Mesothelial cell of epicardium (in vitro differentiated cells): ENCODE data around the gene TBL1Y. TPM values are rescaled to one million over a fixed set of nuclear protein-coding genes. Genes with fewer than 3 reads are reported as not detected.

Source experiments
- DNase-seq, 2 experiments: peaks; one replicate each; pipeline ENCODE4 v3.0.0; 2021; ENCODE audit warnings: low spot score in 2 of 2; ENCODE audit not compliant: unreplicated experiment in 2 of 2
- H3K27ac Mint-ChIP-seq: 2 replicates; pipeline ENCODE4 v1.8.0; 2021; ENCODE audit warnings: mixed read lengths
- H3K27me3 Mint-ChIP-seq: 2 replicates; pipeline ENCODE4 v1.8.0; 2021; ENCODE audit warnings: low read depth, mixed read lengths
- H3K36me3 Mint-ChIP-seq: 2 replicates; pipeline ENCODE4 v1.8.0; 2021; ENCODE audit warnings: mixed read lengths
- H3K4me1 Mint-ChIP-seq: 2 replicates; pipeline ENCODE4 v1.8.0; 2021; ENCODE audit warnings: mixed read lengths
- H3K4me3 Mint-ChIP-seq: 2 replicates; pipeline ENCODE4 v1.8.0; 2021; ENCODE audit warnings: mild to moderate bottlenecking, moderate library complexity, mixed read lengths
- H3K9me3 Mint-ChIP-seq: 2 replicates; pipeline ENCODE4 v1.8.0; 2021; ENCODE audit warnings: mixed read lengths
- total RNA-seq: library from RNA; stranded (reverse); gene quantifications from 3 replicates; pipeline ENCODE4 v1.2.1, GENCODE V29; 2021
- TF ChIP-seq, protein P1 (sequence below): fragments of 200-600 bp; sonication (generic); IDR thresholded peaks from one replicate; pipeline ENCODE4 v1.5.0; 2021; ENCODE audit warnings: antibody characterized with exemption; ENCODE audit not compliant: unreplicated experiment

The TBL1Y gene
- total RNA-seq, 1 donor from 2014 or later: not detected

DNA sequence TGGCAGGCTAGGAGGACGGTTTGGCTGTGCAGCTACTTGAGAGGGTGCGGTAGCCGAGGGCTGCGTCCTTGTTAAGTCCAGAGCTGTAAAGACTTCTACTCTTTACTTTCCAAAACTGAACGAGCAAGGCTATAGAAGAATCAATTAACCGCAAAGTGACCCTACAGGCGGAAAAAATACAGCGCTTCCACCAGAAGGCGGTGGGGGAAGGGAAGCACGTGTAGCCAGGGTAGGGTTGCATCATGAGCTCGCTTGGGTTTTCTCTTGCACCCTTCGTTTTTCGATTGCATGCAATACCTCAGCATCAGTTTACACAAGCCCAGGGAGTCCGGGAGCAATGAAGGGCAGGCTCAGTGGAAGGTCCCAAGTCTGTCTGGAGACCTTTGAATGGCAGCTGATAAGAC, 1.4 kb upstream of the TBL1Y start:
- TF ChIP-seq, protein P1, sequence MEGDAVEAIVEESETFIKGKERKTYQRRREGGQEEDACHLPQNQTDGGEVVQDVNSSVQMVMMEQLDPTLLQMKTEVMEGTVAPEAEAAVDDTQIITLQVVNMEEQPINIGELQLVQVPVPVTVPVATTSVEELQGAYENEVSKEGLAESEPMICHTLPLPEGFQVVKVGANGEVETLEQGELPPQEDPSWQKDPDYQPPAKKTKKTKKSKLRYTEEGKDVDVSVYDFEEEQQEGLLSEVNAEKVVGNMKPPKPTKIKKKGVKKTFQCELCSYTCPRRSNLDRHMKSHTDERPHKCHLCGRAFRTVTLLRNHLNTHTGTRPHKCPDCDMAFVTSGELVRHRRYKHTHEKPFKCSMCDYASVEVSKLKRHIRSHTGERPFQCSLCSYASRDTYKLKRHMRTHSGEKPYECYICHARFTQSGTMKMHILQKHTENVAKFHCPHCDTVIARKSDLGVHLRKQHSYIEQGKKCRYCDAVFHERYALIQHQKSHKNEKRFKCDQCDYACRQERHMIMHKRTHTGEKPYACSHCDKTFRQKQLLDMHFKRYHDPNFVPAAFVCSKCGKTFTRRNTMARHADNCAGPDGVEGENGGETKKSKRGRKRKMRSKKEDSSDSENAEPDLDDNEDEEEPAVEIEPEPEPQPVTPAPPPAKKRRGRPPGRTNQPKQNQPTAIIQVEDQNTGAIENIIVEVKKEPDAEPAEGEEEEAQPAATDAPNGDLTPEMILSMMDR: no peak
- Mint-ChIP-seq H3K27me3 (no peaks in the 10 kb centered on the region), H3K4me1 (no peaks in the 10 kb centered on the region), H3K36me3 (no peaks in the 10 kb centered on the region), H3K4me3 (no peak overlapping the region), H3K9me3 (no peaks in the 10 kb centered on the region), H3K27ac (no peak overlapping the region)
- DNase-seq: no peak

DNA sequence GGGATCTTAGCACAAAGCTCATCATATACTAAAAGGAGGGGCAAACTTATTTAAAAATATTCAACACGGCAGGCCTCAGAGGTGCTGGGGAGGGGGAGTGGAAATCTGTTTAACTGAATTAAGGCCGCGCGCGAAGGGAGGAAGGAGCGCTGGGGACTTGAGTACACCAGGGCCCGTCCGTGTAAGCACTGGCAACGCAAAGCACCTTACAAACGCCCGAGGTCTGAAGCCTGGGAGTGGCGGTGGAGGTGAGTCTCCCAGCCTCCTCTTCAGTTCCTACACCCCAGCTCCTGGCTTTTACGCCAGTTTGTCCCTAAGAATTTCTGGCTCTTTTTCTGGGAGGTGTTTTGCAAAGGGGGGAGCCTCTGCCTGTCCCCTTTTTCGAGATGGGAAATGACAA, 641 bp upstream of the TBL1Y start:
- H3K27ac Mint-ChIP-seq: no peak overlapping the region
- H3K36me3 Mint-ChIP-seq: no peaks in the 10 kb centered on the region
- no peaks in the 10 kb centered on the region for H3K27me3 Mint-ChIP-seq
- no peaks in the 10 kb centered on the region for H3K4me1 Mint-ChIP-seq
- H3K9me3 Mint-ChIP-seq: no peaks in the 10 kb centered on the region
- TF ChIP-seq, protein P1: no peak
- H3K4me3 Mint-ChIP-seq: no peak overlapping the region
- DNase-seq: no peak

GRCh38 chrY:6911253-6911881, 870 bp downstream of the TBL1Y start, which contains the start of gene AMELY:
TSS of gene AMELY (minus strand) at chrY:6911752. CDS start at chrY:6872608, 39,144 bp downstream.
- Mint-ChIP-seq H3K36me3 (no peaks in the 10 kb centered on the region), H3K4me3 (no peak within 1 kb of the TSS), H3K27ac (no peak within 1 kb of the TSS), H3K27me3 (no peaks in the 10 kb centered on the region), H3K9me3 (no peaks in the 10 kb centered on the region), H3K4me1 (no peaks in the 10 kb centered on the region)
- TF ChIP-seq, protein P1: no peak
- no peak for DNase-seq

GRCh38 chrY:6913362-6913761, 2.9 kb downstream of the TBL1Y start:
- Mint-ChIP-seq H3K4me1 (no peaks in the 10 kb centered on the region), H3K27ac (no peak overlapping the region), H3K9me3 (no peaks in the 10 kb centered on the region), H3K36me3 (no peaks in the 10 kb centered on the region), H3K27me3 (no peaks in the 10 kb centered on the region), H3K4me3 (no peak overlapping the region)
- TF ChIP-seq, protein P1: no peak
- no peak for DNase-seq

- H3K27me3 Mint-ChIP-seq: no peaks in the 10 kb centered on the region
- H3K4me3 Mint-ChIP-seq: no peak overlapping the region
- H3K9me3 Mint-ChIP-seq: no peaks in the 10 kb centered on the region
- DNase-seq: no peak
- H3K27ac Mint-ChIP-seq: no peak overlapping the region
- no peaks in the 10 kb centered on the region for H3K4me1 Mint-ChIP-seq
- TF ChIP-seq, protein P1: no peak
- no peaks in the 10 kb centered on the region for H3K36me3 Mint-ChIP-seq
Measured at GRCh38 chrY:6921061-6921460, 10.6 kb downstream of the TBL1Y start.

- Mint-ChIP-seq H3K9me3 (no peaks in the 10 kb centered on the region), H3K4me1 (no peaks in the 10 kb centered on the region), H3K4me3 (no peak overlapping the region), H3K27ac (no peak overlapping the region), H3K36me3 (no peaks in the 10 kb centered on the region), H3K27me3 (no peaks in the 10 kb centered on the region)
- DNase-seq: no peak
- TF ChIP-seq, protein P1: no peak
Measured at GRCh38 chrY:6928265-6928664, 17.8 kb downstream of the TBL1Y start.
